Effector CD4-positive, alpha-beta T cell (primary cell): Measurements from ENCODE around the gene INPP5A.

Experiments used
- DNase-seq: peaks from one replicate; pipeline ENCODE4 v3.0.0-alpha.2; 2020

The INPP5A gene

GRCh38 chr10:132536877-132537683 is 507 bp upstream of the INPP5A start:
- DNase-seq, result peak; percentile 100

GRCh38 chr10:132538031-132538789 is 623 bp downstream of the INPP5A start:
- DNase-seq, result no peak

- DNase-seq, result no peak
Measured at GRCh38 chr10:132538790-132539421, 1.3 kb downstream of the INPP5A start.

GRCh38 chr10:132539431-132539839 is 1.8 kb downstream of the INPP5A start:
- no peak for DNase-seq

GRCh38 chr10:132539894-132540293 is 2.3 kb downstream of the INPP5A start:
- DNase-seq, result no peak

DNA sequence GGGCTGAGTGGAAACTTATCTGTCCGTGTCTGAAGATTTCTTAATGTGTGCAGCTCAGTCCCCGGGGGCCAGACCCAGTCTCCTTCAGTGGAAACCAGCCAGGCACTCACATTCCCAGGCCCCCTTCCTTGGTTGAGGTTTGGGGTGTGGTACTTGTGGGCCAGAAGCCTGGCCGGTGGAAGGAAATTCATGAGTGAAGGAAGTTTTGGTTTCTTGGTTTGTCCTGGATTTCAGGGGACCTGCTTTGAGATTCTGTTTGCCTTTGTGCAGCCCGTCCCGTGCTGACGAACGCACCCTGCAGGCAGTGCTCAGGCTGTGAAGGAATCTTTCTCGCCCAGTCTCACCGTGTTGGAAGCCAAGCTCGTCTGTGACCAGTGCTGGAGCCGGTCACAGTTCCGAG is 2.9 kb downstream of the INPP5A start:
- no peak for DNase-seq

- no peak for DNase-seq
Measured at GRCh38 chr10:132541129-132541528, 3.5 kb downstream of the INPP5A start.

DNA sequence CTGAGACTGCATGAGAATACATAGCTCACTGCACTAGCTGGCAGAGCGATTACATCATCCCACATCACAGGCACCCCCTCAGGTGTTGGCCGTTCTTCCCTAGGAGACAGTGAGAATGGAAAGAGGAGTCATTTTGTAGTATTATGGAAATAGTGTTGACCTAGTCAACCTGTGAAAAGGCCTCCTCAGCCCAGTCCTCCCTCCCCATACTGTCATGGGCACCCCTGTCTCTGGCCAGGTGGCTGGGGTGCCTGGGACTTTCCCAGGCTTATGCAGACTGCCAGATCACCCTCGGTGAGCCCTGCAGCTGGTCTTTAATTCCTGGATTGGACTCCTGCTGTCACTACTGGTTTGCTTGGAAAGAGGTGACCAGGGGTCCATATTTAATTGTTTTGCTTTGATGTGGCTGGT is 4.0 kb downstream of the INPP5A start:
- no peak for DNase-seq

DNA sequence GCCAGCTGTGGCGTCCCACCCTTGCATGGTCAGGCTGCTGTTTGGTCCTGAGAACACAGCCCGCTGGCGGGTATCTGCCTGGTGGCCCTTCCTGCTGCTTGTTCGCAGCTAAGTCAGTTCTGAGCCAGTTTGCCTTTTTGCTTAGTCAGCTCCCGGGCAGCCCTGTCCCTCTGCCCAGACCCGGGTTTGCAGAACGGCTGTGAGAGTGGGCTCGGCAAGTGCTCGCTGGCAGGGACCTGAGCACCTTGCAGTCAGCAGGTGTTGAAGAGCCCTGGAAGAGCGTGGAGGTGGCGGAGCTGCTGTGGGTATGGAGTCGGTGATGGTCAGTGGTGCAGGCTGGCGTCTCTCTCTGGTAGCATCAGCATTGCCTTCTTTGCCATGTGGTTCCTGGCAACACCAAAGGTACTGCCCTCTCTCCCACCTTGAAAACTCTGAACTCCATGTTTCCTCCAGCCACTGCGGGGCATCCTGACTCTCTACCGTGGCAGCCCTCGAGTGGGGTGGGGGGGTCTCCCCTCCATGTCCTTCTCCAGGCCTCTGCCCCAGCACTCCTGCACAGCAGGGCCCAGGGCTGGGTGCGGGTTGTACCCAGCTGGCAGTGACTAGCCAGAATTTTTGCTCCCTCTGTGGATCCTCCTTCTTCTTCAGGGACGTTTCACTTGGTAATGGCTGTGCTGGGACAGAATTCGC is 4.6 kb downstream of the INPP5A start:
- DNase-seq, result no peak

- no peak for DNase-seq
Measured at GRCh38 chr10:132542819-132543218, 5.2 kb downstream of the INPP5A start.

DNA sequence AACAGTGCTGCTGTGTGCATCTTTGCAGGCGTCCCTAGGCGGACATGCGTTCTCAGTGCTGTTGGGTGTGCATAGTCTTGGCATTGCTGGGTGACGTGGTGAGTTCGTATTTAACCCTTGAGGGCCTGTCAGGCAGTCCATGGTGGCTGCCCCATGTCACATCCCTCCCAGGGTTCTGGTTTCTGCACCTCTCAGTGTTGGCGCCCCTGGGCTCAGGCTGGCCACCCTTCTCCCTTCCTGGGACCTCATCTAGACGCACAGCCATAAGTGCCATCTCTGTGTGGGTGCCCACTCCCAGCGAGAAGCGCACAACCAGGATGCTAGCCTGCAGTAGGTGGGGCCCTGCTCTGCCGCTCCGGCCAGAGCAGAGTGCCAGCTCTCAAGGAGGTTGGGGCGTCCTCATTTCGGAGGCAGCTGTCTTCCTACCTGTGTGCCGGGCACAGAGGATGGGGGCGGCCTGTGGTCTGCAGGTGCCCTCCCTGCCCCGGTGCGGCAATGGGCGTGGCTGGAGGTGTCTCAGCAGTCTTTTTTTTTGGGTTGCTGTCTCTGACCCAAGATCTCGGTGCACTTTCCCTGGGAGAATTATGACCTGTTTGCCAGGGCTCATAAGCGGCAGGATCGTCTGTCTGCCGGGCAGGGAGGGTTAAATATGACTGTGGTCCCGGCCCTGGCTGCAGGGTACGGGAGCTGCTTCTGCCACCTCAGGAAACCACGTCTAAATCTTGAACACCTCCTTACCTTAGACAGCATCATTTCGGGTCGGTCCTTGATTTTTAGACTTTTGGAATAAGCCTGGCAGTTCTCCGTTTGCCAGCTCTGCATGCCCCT is 6.5 kb downstream of the INPP5A start:
- no peak for DNase-seq

- DNase-seq, result no peak
Measured at GRCh38 chr10:132544744-132545658, 7.4 kb downstream of the INPP5A start.

GRCh38 chr10:132545659-132546367 is 8.2 kb downstream of the INPP5A start:
- DNase-seq, result no peak

- no peak for DNase-seq
Measured at GRCh38 chr10:132546567-132547420, 9.2 kb downstream of the INPP5A start.

- DNase-seq, result no peak
Measured at GRCh38 chr10:132547421-132547861, 9.9 kb downstream of the INPP5A start.

DNA sequence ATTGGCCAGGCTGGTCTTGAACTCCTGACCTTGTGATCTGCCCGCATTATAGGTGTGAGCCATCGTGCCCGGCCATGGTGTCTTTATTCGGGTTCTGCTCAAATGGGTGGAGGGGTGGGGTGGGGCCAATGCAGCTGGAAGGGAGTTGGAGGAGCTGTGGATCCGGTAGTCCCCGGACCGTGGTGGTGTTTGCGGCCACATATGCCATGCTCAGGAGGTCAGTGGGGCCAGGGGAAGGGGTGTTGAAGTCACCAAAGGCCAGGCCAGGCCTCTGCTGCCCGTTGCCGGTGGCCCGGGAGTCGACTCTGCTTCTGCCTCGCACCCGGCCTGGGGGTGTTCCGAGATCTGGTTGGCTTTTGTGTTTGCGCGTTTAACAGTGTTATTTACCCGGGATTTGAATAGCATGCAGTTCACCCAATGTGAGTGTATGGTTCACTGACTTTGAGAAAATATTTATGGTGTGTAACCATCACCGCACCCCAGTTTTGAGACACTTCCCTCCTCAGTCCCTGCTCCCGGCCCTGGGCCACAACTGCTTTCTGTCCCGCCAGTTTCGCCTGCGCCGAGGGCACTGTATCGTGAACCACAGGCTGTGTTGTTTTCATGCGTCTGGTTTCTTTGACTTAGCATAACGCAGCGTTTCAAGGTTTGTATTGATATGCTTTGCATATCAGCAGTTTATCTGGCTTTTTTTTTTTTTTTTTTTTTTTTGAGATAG is 10.7 kb downstream of the INPP5A start:
- DNase-seq, result no peak

DNA sequence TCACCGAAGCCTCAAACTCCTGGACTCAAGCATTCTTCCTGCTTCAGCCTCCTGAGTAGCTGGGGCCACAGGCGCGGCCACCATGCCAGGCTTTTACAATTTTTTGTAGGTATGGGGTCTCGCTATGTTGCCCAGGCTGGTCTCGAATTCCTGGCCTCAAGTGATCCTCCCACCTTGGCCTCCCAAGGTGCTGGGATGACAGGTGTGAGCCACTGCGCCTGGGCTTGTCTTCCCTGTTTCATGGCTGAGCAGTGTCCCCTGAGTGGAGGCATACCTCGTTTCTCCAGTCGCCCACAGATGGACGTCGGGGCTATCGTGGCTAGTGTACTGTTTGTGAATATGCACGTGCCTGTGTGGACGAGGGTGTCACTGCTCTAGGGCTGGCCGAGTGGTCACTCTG is 11.3 kb downstream of the INPP5A start:
- DNase-seq, result no peak

DNA sequence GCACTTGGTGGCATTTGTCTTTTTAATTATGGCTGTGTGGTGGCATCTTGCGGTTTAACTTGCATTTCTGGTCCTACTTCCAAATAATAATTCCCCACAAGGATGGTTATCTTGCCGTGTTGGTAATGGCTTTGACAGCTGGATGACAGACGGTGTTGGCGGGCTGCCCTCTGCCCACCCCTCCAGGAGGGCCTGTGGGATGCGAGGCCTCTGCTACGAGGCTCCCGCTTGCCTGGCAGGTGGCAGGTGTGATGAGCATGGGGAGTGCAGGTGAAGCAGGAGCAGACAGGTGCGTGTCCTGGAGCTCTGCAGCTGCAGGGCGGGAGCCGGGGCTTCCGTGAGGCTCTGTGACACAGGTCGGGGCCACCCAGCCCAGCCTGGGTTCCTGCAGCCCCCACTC is 11.8 kb downstream of the INPP5A start:
- no peak for DNase-seq
